H9 (cell line): Measurements from ENCODE around the gene PDE4B. TPM values are rescaled to one million over a fixed set of nuclear protein-coding genes. Genes with fewer than 3 reads are reported as not detected.

Source experiments
- DNase-seq: peaks from one replicate; pipeline ENCODE4 v3.0.0-alpha.2; 2017
- H2AFZ ChIP-seq: one replicate; pipeline ENCODE4 v1.6.1; 2013; ENCODE audit warnings: mild to moderate bottlenecking, low read length, control low read depth, moderate library complexity
- H2AK5ac ChIP-seq: 2 replicates; pipeline ENCODE4 v1.6.1; 2013; ENCODE audit warnings: low read length, control low read depth, mixed read lengths; ENCODE audit not compliant: insufficient read length
- H2BK120ac ChIP-seq: one replicate; pipeline ENCODE4 v1.6.1; 2013; ENCODE audit warnings: low read depth, mild to moderate bottlenecking, low read length, control low read depth, inconsistent platforms; ENCODE audit not compliant: poor library complexity, severe bottlenecking
- H2BK12ac ChIP-seq: 2 replicates; pipeline ENCODE4 v1.6.1; 2013; ENCODE audit warnings: low read length, control low read depth, mixed read lengths, low read depth; ENCODE audit not compliant: insufficient read length
- H2BK15ac ChIP-seq: 2 replicates; pipeline ENCODE4 v1.6.1; 2013; ENCODE audit warnings: low read depth, low read length, control low read depth
- H2BK20ac ChIP-seq: one replicate; pipeline ENCODE4 v1.6.1; 2013; ENCODE audit warnings: low read depth, mild to moderate bottlenecking, low read length, control low read depth, inconsistent platforms; ENCODE audit not compliant: poor library complexity, severe bottlenecking
- H2BK5ac ChIP-seq: 2 replicates; pipeline ENCODE4 v1.6.1; 2013; ENCODE audit warnings: low read length, control low read depth, mixed read lengths; ENCODE audit not compliant: insufficient read length
- H3K14ac ChIP-seq: 2 replicates; pipeline ENCODE4 v1.6.1; 2013; ENCODE audit warnings: low read length, control low read depth; ENCODE audit not compliant: insufficient read depth
- H3K18ac ChIP-seq: 2 replicates; pipeline ENCODE4 v1.6.1; 2013; ENCODE audit warnings: low read depth, mild to moderate bottlenecking, mixed read lengths, low read length, control low read depth; ENCODE audit not compliant: insufficient read length
- H3K23ac ChIP-seq: 2 replicates; pipeline ENCODE4 v1.6.1; 2013; ENCODE audit warnings: low read length, control low read depth, mixed read lengths, low read depth; ENCODE audit not compliant: insufficient read length
- H3K23me2 ChIP-seq: 2 replicates; pipeline ENCODE4 v1.6.1; 2013; ENCODE audit warnings: low read depth, mild to moderate bottlenecking, mixed read lengths, low read length, control low read depth; ENCODE audit not compliant: insufficient read length, poor library complexity, severe bottlenecking
- H3K27ac ChIP-seq: 2 replicates; pipeline ENCODE4 v1.5.1; 2013; ENCODE audit warnings: low read length, control low read depth, mixed read lengths, low read depth; ENCODE audit not compliant: insufficient read length
- H3K27me3 ChIP-seq: 2 replicates; pipeline ENCODE4 v1.6.1; 2013; ENCODE audit warnings: low read length, control low read depth, inconsistent platforms; ENCODE audit not compliant: insufficient read depth
- H3K4ac ChIP-seq: 2 replicates; pipeline ENCODE4 v1.6.1; 2013; ENCODE audit warnings: low read depth, mild to moderate bottlenecking, control low read depth, inconsistent platforms, low read length, moderate library complexity
- H3K4me1 ChIP-seq: 2 replicates; pipeline ENCODE4 v1.6.1; 2013; ENCODE audit warnings: low read length, control low read depth, inconsistent platforms; ENCODE audit not compliant: insufficient read depth
- H3K4me2 ChIP-seq: 2 replicates; pipeline ENCODE4 v1.6.1; 2013; ENCODE audit warnings: low read length, control low read depth, mixed read lengths; ENCODE audit not compliant: insufficient read length, insufficient read depth
- H3K56ac ChIP-seq: 2 replicates; pipeline ENCODE4 v1.6.1; 2013; ENCODE audit warnings: low read depth, mild to moderate bottlenecking, mixed read lengths, low read length, control low read depth; ENCODE audit not compliant: insufficient read length
- H3K79me1 ChIP-seq: 2 replicates; pipeline ENCODE4 v1.6.1; 2013; ENCODE audit warnings: low read depth, mild to moderate bottlenecking, moderate library complexity, low read length, control low read depth, inconsistent platforms; ENCODE audit not compliant: insufficient read depth, poor library complexity, severe bottlenecking
- H3K79me2 ChIP-seq: 2 replicates; pipeline ENCODE4 v1.6.1; 2013; ENCODE audit warnings: low read length, control low read depth, inconsistent platforms; ENCODE audit not compliant: insufficient read depth
- H3K9ac ChIP-seq: 2 replicates; pipeline ENCODE4 v1.6.1; 2013; ENCODE audit warnings: low read length, control low read depth, mixed read lengths; ENCODE audit not compliant: insufficient read length; ENCODE audit errors: extremely low read depth
- H3K9me3 ChIP-seq: one replicate; pipeline ENCODE4 v1.6.1; 2013; ENCODE audit warnings: low read depth, low read length, inconsistent platforms; ENCODE audit not compliant: control insufficient read depth
- H3T11ph ChIP-seq: one replicate; pipeline ENCODE4 v1.6.1; 2013; ENCODE audit warnings: mild to moderate bottlenecking, low read length, control low read depth, inconsistent platforms
- H4K20me1 ChIP-seq: one replicate; pipeline ENCODE4 v1.6.1; 2013; ENCODE audit not compliant: control insufficient read depth, insufficient read length, insufficient read depth
- H4K5ac ChIP-seq: 2 replicates; pipeline ENCODE4 v1.6.1; 2013; ENCODE audit warnings: low read depth, mild to moderate bottlenecking, mixed read lengths, low read length, control low read depth; ENCODE audit not compliant: insufficient read length
- H4K8ac ChIP-seq: replicated peaks from 2 replicates; pipeline ENCODE4 v1.6.1; 2013; ENCODE audit warnings: low read length, control low read depth, mixed read lengths, low read depth; ENCODE audit not compliant: insufficient read length
- H4K91ac ChIP-seq: 2 replicates; pipeline ENCODE4 v1.6.1; 2013; ENCODE audit warnings: low read depth, mild to moderate bottlenecking, moderate library complexity, mixed read lengths, low read length, control low read depth; ENCODE audit not compliant: insufficient read length
- H3K27ac Mint-ChIP-seq, 3 experiments: 2 replicates in 2 of 3; 3 replicates in 1 of 3; pipeline ENCODE4 v1.8.0; 2020 to 2021; ENCODE audit warnings: mixed read lengths in 3 of 3, mild to moderate bottlenecking in 1 of 3, moderate library complexity in 1 of 3
- H3K27me3 Mint-ChIP-seq: 2 replicates; pipeline ENCODE4 v1.8.0; 2021; ENCODE audit warnings: low read depth, mild to moderate bottlenecking, moderate library complexity, mixed read lengths
- H3K36me3 Mint-ChIP-seq, 3 experiments: 2 replicates in 2 of 3; 3 replicates in 1 of 3; pipeline ENCODE4 v1.8.0; 2020 to 2021; ENCODE audit warnings: low read depth in 3 of 3, mixed read lengths in 3 of 3; ENCODE audit not compliant: insufficient read depth in 1 of 3
- H3K4me1 Mint-ChIP-seq, 2 experiments: 2 replicates each; pipeline ENCODE4 v1.8.0; 2020; ENCODE audit warnings: mixed read lengths in 2 of 2
- H3K4me3 Mint-ChIP-seq, 2 experiments: 2 replicates in 1 of 2; 3 replicates in 1 of 2; pipeline ENCODE4 v1.8.0; 2020 to 2021; ENCODE audit warnings: mild to moderate bottlenecking in 2 of 2, mixed read lengths in 2 of 2, moderate library complexity in 1 of 2
- H3K9me3 Mint-ChIP-seq, 2 experiments: 2 replicates in 1 of 2; 3 replicates in 1 of 2; pipeline ENCODE4 v1.8.0; 2020; ENCODE audit warnings: mild to moderate bottlenecking in 2 of 2, mixed read lengths in 2 of 2, moderate library complexity in 1 of 2
- CTCF ChIP-seq: fragments of 200-600 bp; sonication (generic); conservative IDR thresholded peaks from 3 replicates; pipeline ENCODE4 v1.8.0; 2021; ENCODE audit warnings: antibody characterized with exemption, mild to moderate bottlenecking
- WGBS: extraction: QIAGEN DNeasy Blood & Tissue Kit; methylation state at CpG from one replicate; pipeline ENCODE4 v1.1.7; 2013; ENCODE audit warnings: missing lambda C conversion rate, low lambda C conversion rate, mixed read lengths; ENCODE audit not compliant: insufficient read length; ENCODE audit errors: extremely low coverage; 5-methylcytosine and 5-hydroxymethylcytosine counted together
- total RNA-seq: library from RNA; stranded (reverse); gene quantifications from 2 replicates; pipeline ENCODE4 v1.2.1, GENCODE V29; 2021

PDE4B gene
- total RNA-seq, 1 experiment from 2014 or later = 19.8 TPM

DNA sequence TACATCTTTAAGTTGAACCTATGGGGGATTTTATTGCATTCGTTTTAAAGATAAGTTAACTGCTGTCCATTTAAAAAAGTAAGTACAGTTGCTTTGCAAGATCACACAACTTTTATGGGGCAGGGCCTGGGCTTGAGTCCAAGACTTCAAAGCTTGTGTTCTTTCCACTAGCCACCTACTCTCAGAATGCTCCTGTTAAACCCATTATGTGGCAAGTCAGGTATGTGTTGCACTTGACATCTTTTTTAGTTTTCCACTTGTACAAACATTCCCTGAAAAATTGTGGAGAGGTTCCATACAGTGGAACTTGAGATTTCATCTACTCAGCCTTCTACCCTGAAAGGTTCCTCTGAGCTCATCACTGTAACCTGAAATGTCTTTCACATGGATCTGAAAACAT, 505.8 kb downstream of the PDE4B start:
- no peak for TF ChIP-seq CTCF
- no peaks in the 10 kb centered on the region for H3K36me3 Mint-ChIP-seq
- Histone ChIP-seq H4K20me1 (no peaks in the 10 kb centered on the region), H3K79me2 (no peaks in the 10 kb centered on the region), H2BK15ac (no peak overlapping the region), H2BK5ac (no peak overlapping the region), H3T11ph (no peak overlapping the region), H2BK12ac (no peak overlapping the region), H3K4ac (no peak overlapping the region), H3K56ac (no peak overlapping the region), H2BK20ac (no peak overlapping the region), H4K91ac (no peak overlapping the region), H3K27ac (no peak overlapping the region), H2BK120ac (no peak overlapping the region), H3K23me2 (no peaks in the 10 kb centered on the region), H3K27me3 (no peaks in the 10 kb centered on the region), H3K79me1 (no peaks in the 10 kb centered on the region), H3K14ac (no peak overlapping the region), H2AFZ (no peak overlapping the region), H3K23ac (no peak overlapping the region), H3K9me3 (no peaks in the 10 kb centered on the region), H4K8ac (no peak overlapping the region), H2AK5ac (no peak overlapping the region), H3K9ac (no peak overlapping the region), H3K4me1 (no peaks in the 10 kb centered on the region), H3K18ac (no peak overlapping the region), H3K4me2 (no peak overlapping the region), H4K5ac (no peak overlapping the region)
- H3K4me3 Mint-ChIP-seq = no peak overlapping the region
- WGBS = no CpG with 5 or more reads among the region's 1 CpG
- no peaks in the 10 kb centered on the region for H3K27me3 Mint-ChIP-seq
- no peak overlapping the region for H3K27ac Mint-ChIP-seq
- DNase-seq = no peak
- H3K4me1 Mint-ChIP-seq = no peaks in the 10 kb centered on the region
- H3K9me3 Mint-ChIP-seq = no peaks in the 10 kb centered on the region
